ENCODE measurements around the gene NMBR. TPM values are rescaled to one million over a fixed set of nuclear protein-coding genes. Genes with fewer than 3 reads are reported as not detected.

NMBR gene
- total RNA-seq, 1 experiment from 2014 or later: not detected

- ChIA-PET CTCF (no interaction called here), POLR2A (ENCODE audit: low non-redundant PET) (no interaction called here)
- Histone ChIP-seq H3K4me1 (ENCODE audit: insufficient read depth, low read length, poor library complexity, severe bottlenecking) (no peaks in the 10 kb centered on the region), H3K4me3 (ENCODE audit: low read depth, low read length, poor library complexity, severe bottlenecking) (no peak overlapping the region), H3K27me3 (replicated peaks; ENCODE audit: insufficient read depth, low read depth, low read length, poor library complexity) (no peaks in the 10 kb centered on the region), H3K9me3 (ENCODE audit: low read depth, low read length, poor library complexity, severe bottlenecking) (peaks cover 6% of the 10 kb centered on the region), H3K27ac (ENCODE audit: low read depth, low read length, poor library complexity, severe bottlenecking) (no peak overlapping the region), H3K36me3 (ENCODE audit: insufficient read depth, low read length, poor library complexity, severe bottlenecking) (peaks cover 37% of the 10 kb centered on the region)
- TF ChIP-seq EZH2 (IDR thresholded peaks at IDR 0.05; ENCODE audit: borderline replicate concordance, low read depth, low read length, poor library complexity, severe bottlenecking) (no peak), CTCF (conservative IDR thresholded peaks at IDR 0.05; ENCODE audit: low read depth, low read length) (no peak)
- intact Hi-C loops (cut with micrococcal nuclease; ENCODE audit: unreplicated experiment): no loop called here
- BruUV-seq (replicated peaks): no TSS peak
- DNase-seq (ENCODE audit: low spot score): no peak
These were observed 27.8 kb upstream of the NMBR start for GRCh38 chr6:142174703-142175102.

GRCh38 chr6:142173980-142174379, 27.1 kb upstream of the NMBR start:
- no peak overlapping the region for H3K4me3 ChIP-seq (ENCODE audit: low read depth, low read length, poor library complexity, severe bottlenecking)
- no peak for DNase-seq (ENCODE audit: low spot score)
- intact Hi-C loops (cut with micrococcal nuclease; ENCODE audit: unreplicated experiment): no loop called here
- BruUV-seq (replicated peaks): no TSS peak
- peaks cover 37% of the 10 kb centered on the region for H3K36me3 ChIP-seq (ENCODE audit: insufficient read depth, low read length, poor library complexity, severe bottlenecking)
- H3K27ac ChIP-seq (ENCODE audit: low read depth, low read length, poor library complexity, severe bottlenecking): no peak overlapping the region
- TF ChIP-seq CTCF (conservative IDR thresholded peaks at IDR 0.05; ENCODE audit: low read depth, low read length) (no peak), EZH2 (IDR thresholded peaks at IDR 0.05; ENCODE audit: borderline replicate concordance, low read depth, low read length, poor library complexity, severe bottlenecking) (no peak)
- no peaks in the 10 kb centered on the region for H3K4me1 ChIP-seq (ENCODE audit: insufficient read depth, low read length, poor library complexity, severe bottlenecking)
- no peaks in the 10 kb centered on the region for H3K27me3 ChIP-seq (replicated peaks; ENCODE audit: insufficient read depth, low read depth, low read length, poor library complexity)
- POLR2A ChIA-PET (ENCODE audit: low non-redundant PET): no interaction called here
- peaks cover 6% of the 10 kb centered on the region for H3K9me3 ChIP-seq (ENCODE audit: low read depth, low read length, poor library complexity, severe bottlenecking)
- CTCF ChIA-PET: no interaction called here

GRCh38 chr6:142172758-142173157, 25.8 kb upstream of the NMBR start:
- Histone ChIP-seq H3K27ac (ENCODE audit: low read depth, low read length, poor library complexity, severe bottlenecking) (no peak overlapping the region), H3K27me3 (replicated peaks; ENCODE audit: insufficient read depth, low read depth, low read length, poor library complexity) (no peaks in the 10 kb centered on the region), H3K36me3 (ENCODE audit: insufficient read depth, low read length, poor library complexity, severe bottlenecking) (peaks cover 34% of the 10 kb centered on the region), H3K9me3 (ENCODE audit: low read depth, low read length, poor library complexity, severe bottlenecking) (peaks cover under 1% of the 10 kb centered on the region), H3K4me3 (ENCODE audit: low read depth, low read length, poor library complexity, severe bottlenecking) (no peak overlapping the region), H3K4me1 (ENCODE audit: insufficient read depth, low read length, poor library complexity, severe bottlenecking) (no peaks in the 10 kb centered on the region)
- ChIA-PET CTCF (no interaction called here), POLR2A (ENCODE audit: low non-redundant PET) (no interaction called here)
- intact Hi-C loops (cut with micrococcal nuclease; ENCODE audit: unreplicated experiment): no loop called here
- no peak for TF ChIP-seq CTCF (conservative IDR thresholded peaks at IDR 0.05; ENCODE audit: low read depth, low read length)
- no peak for DNase-seq (ENCODE audit: low spot score)
- TSS peak; percentile 2 for BruUV-seq (replicated peaks)
